Retinal pigment epithelial cell (primary cell): ENCODE results near the gene ZNF578.
"Not testable (repeated sequence)": the region's sequence is repeated elsewhere in the genome, so short reads cannot be mapped to it uniquely, and the experiment has no call there.

ENCODE experiments used
- DNase-seq: peaks from one replicate; pipeline ENCODE4 v3.0.0-alpha.2; 2010; ENCODE audit warnings: low read depth
- H3K4me3 ChIP-seq: 2 replicates; pipeline ENCODE4 v1.5.1; 2011; ENCODE audit warnings: mild to moderate bottlenecking, low read length, control low read depth, moderate library complexity
- CTCF ChIP-seq: conservative IDR thresholded peaks from 2 replicates; pipeline ENCODE4 v1.5.1; 2011; ENCODE audit warnings: low read depth, low read length, control low read depth, inconsistent platforms

Gene ZNF578

GRCh38 chr19:52492994-52493470 lies 39.7 kb downstream of the ZNF578 start:
- TF ChIP-seq CTCF: no peak
- no peak overlapping the region for H3K4me3 ChIP-seq
- no peak for DNase-seq

- DNase-seq: no peak
- TF ChIP-seq CTCF: no peak
Measured at GRCh38 chr19:52494518-52494917, 41.2 kb downstream of the ZNF578 start.

GRCh38 chr19:52498571-52498970 lies 45.2 kb downstream of the ZNF578 start:
- DNase-seq: no peak
- no peak for TF ChIP-seq CTCF
- no peak overlapping the region for H3K4me3 ChIP-seq

More at GRCh38 chr19:52494518-52494917, 41.2 kb downstream of the ZNF578 start:
- H3K4me3 ChIP-seq: no peak overlapping the region

GRCh38 chr19:52500474-52500873 lies 47.1 kb downstream of the ZNF578 start:
- not testable (repeated sequence) for DNase-seq, H3K4me3 ChIP-seq

GRCh38 chr19:52500991-52501390 lies 47.6 kb downstream of the ZNF578 start:
- not testable (repeated sequence) for DNase-seq, H3K4me3 ChIP-seq

GRCh38 chr19:52507266-52507665 lies 53.9 kb downstream of the ZNF578 start:
- DNase-seq: no peak
- no peak for TF ChIP-seq CTCF

GRCh38 chr19:52516191-52516590 lies 62.8 kb downstream of the ZNF578 start:
- H3K4me3 ChIP-seq: no peak overlapping the region
- no peak for DNase-seq
- no peak for TF ChIP-seq CTCF

More at GRCh38 chr19:52507266-52507665, 53.9 kb downstream of the ZNF578 start:
- H3K4me3 ChIP-seq: no peak overlapping the region

GRCh38 chr19:52518646-52519045 lies 65.3 kb downstream of the ZNF578 start:
- no peak for DNase-seq
- H3K4me3 ChIP-seq: no peak overlapping the region
- no peak for TF ChIP-seq CTCF

- DNase-seq: not testable (repeated sequence)
Measured at GRCh38 chr19:52519175-52519574, 65.8 kb downstream of the ZNF578 start.

More at GRCh38 chr19:52519175-52519574, 65.8 kb downstream of the ZNF578 start:
- H3K4me3 ChIP-seq: not testable (repeated sequence)
